ENCODE measurements around the gene PINK1.
A peak's percentile ranks its signal among the peaks of the same experiment; 100 is the strongest.

The PINK1 gene

GRCh38 chr1:20636785-20637347 is 3.6 kb downstream of the PINK1 start:
- H3K4me3 ChIP-seq (ENCODE audit: low read depth, low read length) = no peak overlapping the region
- H3K36me3 ChIP-seq (ENCODE audit: control insufficient read depth in 2 of 2, insufficient read depth in 1 of 2, low read length in 2 of 2) = peaks cover 5 to 54% of the 10 kb centered on the region in 2 experiments; a peak in 2 of 3 replicates
- H3K27ac ChIP-seq (ENCODE audit: extremely low read depth, low read depth, low read length) = no peak overlapping the region
- CTCF ChIA-PET = interaction anchor here (0.7 to 6.9 kb wide), 4 partner anchors 60 to 274 kb away, joined by 4 to 105 read pairs (median 7); no protein-coding TSS in a partner anchor
- TF ChIP-seq PRDM10 (tag by site-specific recombination; IDR thresholded peaks at IDR 0.05) (no peak), BCL11A (tag by site-specific recombination; IDR thresholded peaks at IDR 0.05; ENCODE audit: low read depth) (no peak), ZBTB17 (tag by site-specific recombination; IDR thresholded peaks at IDR 0.05) (peak; percentile 35), ZNF341 (tag by site-specific recombination; IDR thresholded peaks at IDR 0.05; ENCODE audit: low read depth) (0 out of 2 replicates have a peak, but pooled peaks have one; percentile 14), ZNF600 (tag by site-specific recombination; IDR thresholded peaks at IDR 0.05) (peak; percentile 81; the same call in 1 of the 2 replicates), SP3 (tag by site-specific recombination; IDR thresholded peaks at IDR 0.05) (no peak)
- POLR2A ChIA-PET = no interaction called here
- no peaks in the 10 kb centered on the region for H3K9me3 ChIP-seq (ENCODE audit: control insufficient read depth, insufficient read depth, low read depth, low read length)
- H3K4me1 ChIP-seq (ENCODE audit: control insufficient read depth, insufficient read depth, low read length) = no peaks in the 10 kb centered on the region

GRCh38 chr1:20640183-20640597 is 6.9 kb downstream of the PINK1 start:
- no peaks in the 10 kb centered on the region for H3K9me3 ChIP-seq (ENCODE audit: control insufficient read depth, insufficient read depth, low read depth, low read length)
- H3K36me3 ChIP-seq (ENCODE audit: control insufficient read depth in 2 of 2, insufficient read depth in 1 of 2, low read length in 2 of 2) = peaks cover 5 to 87% of the 10 kb centered on the region in 2 experiments
- TF ChIP-seq ZNF660 (tag by site-specific recombination; IDR thresholded peaks at IDR 0.05) (0 out of 2 replicates have a peak, but pooled peaks have one; percentile 16), ZNF155 (tag by site-specific recombination; IDR thresholded peaks at IDR 0.05) (no peak), CTCF (tag by site-specific recombination; IDR thresholded peaks at IDR 0.05) (peak; percentile 70), ZNF654 (tag by site-specific recombination; IDR thresholded peaks at IDR 0.05; ENCODE audit: low read depth) (peak; percentile 72)
- CTCF ChIA-PET = interaction anchor here (0.6 to 6.1 kb wide), 8 partner anchors 10 to 125 kb away, joined by 3 to 60 read pairs (median 4); no protein-coding TSS in a partner anchor
- POLR2A ChIA-PET = interaction anchor here (0.5 kb wide), 1 partner anchor 10 kb away, joined by 7 read pairs; no protein-coding TSS in a partner anchor
- no peak overlapping the region for H3K4me3 ChIP-seq (ENCODE audit: low read depth, low read length)
- H3K27ac ChIP-seq (ENCODE audit: extremely low read depth, low read depth, low read length) = no peak overlapping the region
- no peaks in the 10 kb centered on the region for H3K4me1 ChIP-seq (ENCODE audit: control insufficient read depth, insufficient read depth, low read length)

- Histone ChIP-seq H3K9me3 (ENCODE audit: control insufficient read depth, insufficient read depth, low read depth, low read length) (no peaks in the 10 kb centered on the region), H3K36me3 (ENCODE audit: control insufficient read depth in 2 of 2, insufficient read depth in 1 of 2, low read length in 2 of 2) (peaks cover 5 to 90% of the 10 kb centered on the region in 2 experiments), H3K4me3 (ENCODE audit: low read depth, low read length) (no peak overlapping the region), H3K4me1 (ENCODE audit: control insufficient read depth, insufficient read depth, low read length) (no peaks in the 10 kb centered on the region), H3K27ac (ENCODE audit: extremely low read depth, low read depth, low read length) (no peak overlapping the region)
- ChIA-PET CTCF (interaction anchor here (0.6 to 6.1 kb wide), 8 partner anchors 9 to 446 kb away, joined by 3 to 60 read pairs (median 4); partner anchors contain the start of gene PINK1), POLR2A (no interaction called here)
- TF ChIP-seq ZIC2 (tag by site-specific recombination; IDR thresholded peaks at IDR 0.05) (no peak), ZBTB44 (tag by site-specific recombination; IDR thresholded peaks at IDR 0.05) (no peak), PRDM2 (tag by site-specific recombination; IDR thresholded peaks at IDR 0.05; ENCODE audit: borderline replicate concordance) (no peak), HOXC10 (CRISPR knock-in tag; IDR thresholded peaks at IDR 0.05) (no peak), PATZ1 (tag by site-specific recombination; IDR thresholded peaks at IDR 0.05) (no peak)
These were observed 8.7 kb downstream of the PINK1 start for GRCh38 chr1:20641975-20642374.

Measured in HEK293 (cell line).